NT2/D1 (cell line): ENCODE data around the gene GPATCH3.

Source experiments
- SUZ12 ChIP-seq: IDR thresholded peaks from 2 replicates; pipeline ENCODE4 v1.6.1; 2011; ENCODE audit not compliant: insufficient read length, insufficient read depth; ENCODE audit errors: extremely low read depth
- YY1 ChIP-seq: IDR thresholded peaks from 2 replicates; pipeline ENCODE4 v1.6.1; 2011; ENCODE audit not compliant: insufficient read length, insufficient read depth
- ZNF274 ChIP-seq: IDR thresholded peaks from 2 replicates; pipeline ENCODE4 v1.6.1; 2011; ENCODE audit warnings: mild to moderate bottlenecking, low read depth, low read length

GRCh38 chr1:26922431-26922729 is 22.1 kb upstream of the GPATCH3 start:
- no peak for TF ChIP-seq ZNF274
- no peak for TF ChIP-seq YY1
- TF ChIP-seq SUZ12 = no peak
